ENCODE data around the gene MAN1A1. TPM values are rescaled to one million over a fixed set of nuclear protein-coding genes. Genes with fewer than 3 reads are reported as not detected.
"Not testable (repeated sequence)": the region's sequence is repeated elsewhere in the genome, so short reads cannot be mapped to it uniquely, and the experiment has no call there.

Gene MAN1A1
- total and polyA plus RNA-seq, 11 donors: 5.6 to 30.6 (median 12.6) TPM

DNA sequence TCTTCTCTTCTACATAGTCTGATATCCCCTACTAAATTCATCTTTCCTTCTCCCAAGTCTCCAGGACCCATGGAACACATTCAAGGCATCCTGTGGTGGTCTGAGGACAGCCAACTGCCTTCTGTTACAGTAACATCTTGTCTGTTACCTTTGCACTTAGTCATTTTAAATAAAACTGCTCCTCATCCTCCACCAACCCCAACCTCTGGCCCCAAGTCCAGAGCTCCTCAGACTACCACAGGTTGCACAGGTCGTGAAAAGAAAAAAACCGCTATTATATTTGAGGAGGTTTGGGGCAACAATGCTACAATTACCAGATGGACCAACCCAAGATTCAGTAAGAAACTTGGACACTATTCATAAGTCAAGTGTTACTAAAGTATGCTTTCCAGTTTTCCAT, 49.9 kb downstream of the MAN1A1 start:
- intact Hi-C loops (cut with DNase I): no loop called here
- no peak overlapping the region for H3K27ac ChIP-seq

DNA sequence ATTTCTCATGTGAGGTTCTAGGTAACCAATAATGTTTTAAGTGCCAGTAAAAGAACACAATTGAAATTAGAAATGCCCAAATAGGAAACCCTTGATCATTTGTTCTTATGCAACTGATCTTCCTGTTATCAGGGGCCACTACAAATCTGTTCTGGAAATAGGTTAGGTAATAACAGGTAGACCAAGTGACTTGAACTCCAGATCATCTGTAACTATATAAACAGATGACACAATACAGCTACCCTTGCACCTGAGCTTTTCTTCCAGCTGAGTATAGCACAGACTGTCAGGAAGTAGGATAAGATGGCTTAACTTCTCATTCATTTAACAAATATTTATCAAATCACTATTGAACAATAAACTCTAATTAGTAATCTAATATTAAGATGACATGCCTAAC, 52.5 kb downstream of the MAN1A1 start:
- no peaks in the 10 kb centered on the region for H3K9me3 ChIP-seq
- intact Hi-C loops (cut with DNase I): no loop called here
- H3K36me3 ChIP-seq: peaks cover 0 to 16% (median 9%) of the 10 kb centered on the region in 9 donors
- ATAC-seq: no peak
- H3K4me1 ChIP-seq: peaks cover 0 to 32% (median 11%) of the 10 kb centered on the region in 12 donors
- no peaks in the 10 kb centered on the region for H3K27me3 ChIP-seq
- no peak overlapping the region for H3K27ac ChIP-seq
- TF ChIP-seq, protein P1, sequence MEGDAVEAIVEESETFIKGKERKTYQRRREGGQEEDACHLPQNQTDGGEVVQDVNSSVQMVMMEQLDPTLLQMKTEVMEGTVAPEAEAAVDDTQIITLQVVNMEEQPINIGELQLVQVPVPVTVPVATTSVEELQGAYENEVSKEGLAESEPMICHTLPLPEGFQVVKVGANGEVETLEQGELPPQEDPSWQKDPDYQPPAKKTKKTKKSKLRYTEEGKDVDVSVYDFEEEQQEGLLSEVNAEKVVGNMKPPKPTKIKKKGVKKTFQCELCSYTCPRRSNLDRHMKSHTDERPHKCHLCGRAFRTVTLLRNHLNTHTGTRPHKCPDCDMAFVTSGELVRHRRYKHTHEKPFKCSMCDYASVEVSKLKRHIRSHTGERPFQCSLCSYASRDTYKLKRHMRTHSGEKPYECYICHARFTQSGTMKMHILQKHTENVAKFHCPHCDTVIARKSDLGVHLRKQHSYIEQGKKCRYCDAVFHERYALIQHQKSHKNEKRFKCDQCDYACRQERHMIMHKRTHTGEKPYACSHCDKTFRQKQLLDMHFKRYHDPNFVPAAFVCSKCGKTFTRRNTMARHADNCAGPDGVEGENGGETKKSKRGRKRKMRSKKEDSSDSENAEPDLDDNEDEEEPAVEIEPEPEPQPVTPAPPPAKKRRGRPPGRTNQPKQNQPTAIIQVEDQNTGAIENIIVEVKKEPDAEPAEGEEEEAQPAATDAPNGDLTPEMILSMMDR (IDR thresholded peaks at IDR 0.05): no peak
- TF ChIP-seq POLR2A (IDR thresholded peaks at IDR 0.05): no peak
- DNase-seq: no peak
- H3K4me3 ChIP-seq: no peak overlapping the region

More for the DNA sequence above, 49.9 kb downstream of the MAN1A1 start:
- no peak overlapping the region for H3K4me3 ChIP-seq
- TF ChIP-seq POLR2A (IDR thresholded peaks at IDR 0.05): no peak
- TF ChIP-seq, protein P1 (IDR thresholded peaks at IDR 0.05): no peak
- 96 to 100% (median 98%) methylated on average over 2 of the region's 2 CpGs for WGBS, 4 donors
- no peaks in the 10 kb centered on the region for H3K27me3 ChIP-seq
- ATAC-seq (no peak), DNase-seq (no peak)
- no peaks in the 10 kb centered on the region for H3K9me3 ChIP-seq
- H3K4me1 ChIP-seq: peaks cover 0 to 32% (median 11%) of the 10 kb centered on the region in 12 donors
- H3K36me3 ChIP-seq: peaks cover 0 to 16% (median 9%) of the 10 kb centered on the region in 9 donors

DNA sequence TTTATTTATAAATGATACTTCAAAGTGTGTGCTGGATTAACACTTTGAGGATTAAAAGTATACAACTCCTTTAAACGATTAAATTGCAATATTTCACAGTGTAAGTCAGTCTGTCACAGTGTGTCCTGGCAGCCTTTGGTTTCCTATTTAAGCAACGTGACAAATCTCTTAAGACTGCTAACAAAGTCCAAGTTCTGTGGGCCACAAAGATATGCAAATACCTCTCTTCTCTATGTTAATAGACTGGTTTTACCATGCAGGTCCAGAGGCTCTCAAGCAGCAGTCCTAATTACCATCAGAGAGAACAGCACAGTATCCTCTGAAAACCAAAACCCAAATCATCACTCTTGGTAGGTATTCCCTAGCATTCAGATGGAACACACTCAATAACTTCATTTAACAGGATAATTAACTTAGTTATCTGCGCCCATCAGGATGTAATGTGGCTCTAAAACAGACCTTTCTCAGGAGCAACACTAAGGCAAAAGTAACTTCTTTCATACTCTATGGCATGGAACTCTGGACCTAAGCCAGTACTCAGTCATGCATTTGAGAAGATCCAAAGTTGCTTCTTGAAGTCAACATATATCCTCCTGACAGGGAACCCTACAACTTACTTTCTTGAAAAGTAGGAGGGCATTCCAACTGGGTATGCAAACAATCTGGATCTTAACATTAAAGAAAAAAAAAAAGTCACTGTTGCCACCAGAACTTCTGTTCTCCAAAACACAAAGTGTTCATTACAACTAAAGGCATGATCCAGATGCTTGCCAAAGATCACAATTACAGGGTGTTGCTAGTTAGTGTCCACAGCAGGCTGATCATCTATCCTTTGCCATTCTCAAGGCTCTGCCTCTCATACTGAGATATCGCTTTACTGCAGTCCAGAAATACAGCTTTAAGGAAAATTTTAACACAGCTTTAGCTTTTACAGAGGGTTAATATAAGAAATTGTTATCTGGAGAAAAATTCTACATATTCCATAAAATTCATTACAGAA, 53.2 kb downstream of the MAN1A1 start:
- no peak for DNase-seq
- peak overlapping the region in 1 of 12 donors; percentile 21 for H3K27ac ChIP-seq
- H3K4me3 ChIP-seq: no peak overlapping the region
- peak; percentile 55 to 87 (median 80) for ATAC-seq
- H3K9me3 ChIP-seq: no peaks in the 10 kb centered on the region
- WGBS, 4 donors: 44 to 58% (median 52%) methylated on average over 4 of the region's 4 CpGs
- H3K36me3 ChIP-seq: peaks cover 0 to 10% (median 8%) of the 10 kb centered on the region in 9 donors
- no peaks in the 10 kb centered on the region for H3K27me3 ChIP-seq
- intact Hi-C loops (cut with DNase I): no loop called here
- H3K4me1 ChIP-seq: peaks cover 0 to 32% (median 11%) of the 10 kb centered on the region in 12 donors
- no peak for TF ChIP-seq POLR2A (IDR thresholded peaks at IDR 0.05)
- TF ChIP-seq, protein P1 (IDR thresholded peaks at IDR 0.05): no peak

DNA sequence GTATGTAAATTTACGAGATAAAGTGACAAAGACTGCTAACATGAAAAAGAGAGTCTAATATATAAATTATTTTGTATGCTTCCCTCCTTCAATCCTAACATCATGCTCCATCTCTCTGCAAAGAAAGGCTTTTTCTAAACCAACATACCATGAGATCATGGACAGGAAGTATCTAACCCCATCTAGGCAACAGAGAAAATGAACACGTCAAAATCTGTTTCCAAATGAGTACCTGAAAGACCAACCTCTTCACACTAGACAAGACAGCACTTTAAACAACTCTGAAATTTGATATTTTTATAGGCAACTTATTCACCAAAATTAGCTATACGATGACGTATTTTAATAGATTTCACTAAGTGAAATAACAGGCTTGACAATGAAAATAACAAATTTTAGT, 54.6 kb downstream of the MAN1A1 start:
- Histone ChIP-seq H3K27ac (no peak overlapping the region), H3K9me3 (no peaks in the 10 kb centered on the region), H3K36me3 (peaks cover 0 to 3% (median 0%) of the 10 kb centered on the region in 9 donors), H3K4me1 (peaks cover 0 to 32% (median 11%) of the 10 kb centered on the region in 12 donors), H3K27me3 (no peaks in the 10 kb centered on the region), H3K4me3 (no peak overlapping the region)
- intact Hi-C loops (cut with DNase I): no loop called here
- 61 to 67% (median 64%) methylated on average over 4 of the region's 4 CpGs for WGBS, 4 donors
- TF ChIP-seq, protein P1 (IDR thresholded peaks at IDR 0.05): no peak
- TF ChIP-seq POLR2A (IDR thresholded peaks at IDR 0.05): no peak
- ATAC-seq: no peak
- no peak for DNase-seq

DNA sequence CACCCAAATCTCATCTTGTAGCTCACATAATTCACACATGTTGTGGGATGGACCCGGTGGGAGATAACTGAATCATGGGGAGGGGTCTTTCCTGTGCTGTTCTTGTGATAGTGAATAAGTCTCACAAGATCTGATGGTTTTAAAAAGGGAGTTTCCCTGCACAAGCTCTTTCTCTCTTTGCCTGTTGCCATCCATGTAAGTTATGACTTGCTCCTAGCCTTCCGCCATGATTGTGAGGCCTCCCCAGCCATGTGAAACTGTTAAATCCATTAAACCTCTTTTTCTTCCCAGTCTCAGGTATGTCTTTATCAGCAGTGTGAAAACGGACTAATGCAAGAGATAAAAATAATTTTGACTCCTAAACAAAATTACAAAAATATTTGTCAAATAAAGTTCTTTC, 58.5 kb downstream of the MAN1A1 start:
- H3K27me3 ChIP-seq; ATAC-seq; DNase-seq; H3K36me3 ChIP-seq; H3K9me3 ChIP-seq; H3K27ac ChIP-seq; H3K4me3 ChIP-seq; intact Hi-C loops (cut with DNase I): not testable (repeated sequence)
- peaks cover 0 to 34% (median 4%) of the 10 kb centered on the region in 12 donors for H3K4me1 ChIP-seq
- WGBS, 4 donors: 86 to 90% (median 88%) methylated on average over 3 of the region's 3 CpGs
